Right lobe of liver (tissue), 4 donors: Measurements from ENCODE around the gene ACER3.

ENCODE experiments used
- CTCF ChIP-seq, 4 donors: fragments of 200-600 bp in 3 of 4; fragments of 450-650 bp in 1 of 4; IDR thresholded peaks; one replicate each; pipeline versions ENCODE4 v1.5.1 to v1.8.0; 2016 to 2022; ENCODE audit warnings: antibody characterized with exemption in 4 of 4, mild to moderate bottlenecking in 2 of 4
- POLR2A ChIP-seq: fragments of 450-650 bp; IDR thresholded peaks from one replicate; pipeline ENCODE4 v1.6.1; 2017; ENCODE audit warnings: antibody characterized with exemption, mild to moderate bottlenecking
- donor health status: DM: no; HTN: no; CAD: no.
- donor health status: DM: no; HTN: no; CAD: no.
- donor health status: DM: no; HTN: yes; CAD: no.

GRCh38 chr11:77002776-77003175 lies 142.1 kb downstream of the ACER3 start:
- TF ChIP-seq CTCF (IDR thresholded peaks at IDR 0.05) (no peak), POLR2A (no peak)
